ENCODE measurements around the gene SYT14. TPM values are rescaled to one million over a fixed set of nuclear protein-coding genes. Genes with fewer than 3 reads are reported as not detected.
"Not testable (repeated sequence)": the region's sequence is repeated elsewhere in the genome, so short reads cannot be mapped to it uniquely, and the experiment has no call there.

Gene SYT14
- total and polyA plus RNA-seq, 5 donors from 2014 or later = not detected

GRCh38 chr1:209919637-209920036, 18.4 kb upstream of the SYT14 start:
- H3K4me1 Mint-ChIP-seq; ATAC-seq (ENCODE audit: low read depth in 2 of 2); H3K36me3 ChIP-seq (ENCODE audit: control insufficient read depth, insufficient read depth, low read length); H3K4me3 ChIP-seq (ENCODE audit: low read depth, low read length); H3K27me3 ChIP-seq (ENCODE audit: control insufficient read depth, insufficient read depth, low read length); H3K27ac Mint-ChIP-seq; H3K4me3 Mint-ChIP-seq; H3K4me1 ChIP-seq (ENCODE audit: control insufficient read depth, insufficient read depth, low read length, poor library complexity, severe bottlenecking); DNase-seq; H3K27ac ChIP-seq (ENCODE audit: insufficient read depth, low read length, poor library complexity, severe bottlenecking); H3K36me3 Mint-ChIP-seq; H3K27me3 Mint-ChIP-seq; H3K9me3 Mint-ChIP-seq; H3K9me3 ChIP-seq (ENCODE audit: control insufficient read depth in 2 of 2, low read length in 2 of 2): not testable (repeated sequence)

GRCh38 chr1:209920844-209921243, 17.2 kb upstream of the SYT14 start:
- no peaks in the 10 kb centered on the region for H3K36me3 Mint-ChIP-seq
- Histone ChIP-seq H3K4me1 (ENCODE audit: control insufficient read depth, insufficient read depth, low read length, poor library complexity, severe bottlenecking) (no peaks in the 10 kb centered on the region), H3K27me3 (ENCODE audit: control insufficient read depth, insufficient read depth, low read length) (peaks cover 5% of the 10 kb centered on the region), H3K9me3 (ENCODE audit: control insufficient read depth in 2 of 2, low read length in 2 of 2) (no peaks in the 10 kb centered on the region), H3K27ac (ENCODE audit: insufficient read depth, low read length, poor library complexity, severe bottlenecking) (no peak overlapping the region), H3K36me3 (ENCODE audit: control insufficient read depth, insufficient read depth, low read length) (no peaks in the 10 kb centered on the region), H3K4me3 (ENCODE audit: low read depth, low read length) (no peak overlapping the region)
- peaks cover 0 to 8% (median 5%) of the 10 kb centered on the region in 7 donors for H3K9me3 Mint-ChIP-seq
- DNase-seq (no peak), ATAC-seq (ENCODE audit: low read depth in 2 of 2) (no peak)
- no peaks in the 10 kb centered on the region for H3K4me1 Mint-ChIP-seq
- H3K4me3 Mint-ChIP-seq = no peak overlapping the region
- no peak overlapping the region for H3K27ac Mint-ChIP-seq
- no peaks in the 10 kb centered on the region for H3K27me3 Mint-ChIP-seq

GRCh38 chr1:209924390-209924789, 13.6 kb upstream of the SYT14 start:
- Histone ChIP-seq H3K4me1 (ENCODE audit: control insufficient read depth, insufficient read depth, low read length, poor library complexity, severe bottlenecking) (no peaks in the 10 kb centered on the region), H3K27me3 (ENCODE audit: control insufficient read depth, insufficient read depth, low read length) (peaks cover 7% of the 10 kb centered on the region), H3K27ac (ENCODE audit: insufficient read depth, low read length, poor library complexity, severe bottlenecking) (no peak overlapping the region), H3K36me3 (ENCODE audit: control insufficient read depth, insufficient read depth, low read length) (no peaks in the 10 kb centered on the region), H3K9me3 (ENCODE audit: control insufficient read depth in 2 of 2, low read length in 2 of 2) (no peaks in the 10 kb centered on the region), H3K4me3 (ENCODE audit: low read depth, low read length) (no peak overlapping the region)
- ATAC-seq (ENCODE audit: low read depth in 2 of 2) (no peak), DNase-seq (no peak)
- H3K9me3 Mint-ChIP-seq = peaks cover 0 to 8% (median 5%) of the 10 kb centered on the region in 7 donors
- H3K27me3 Mint-ChIP-seq = no peaks in the 10 kb centered on the region
- H3K27ac Mint-ChIP-seq = no peak overlapping the region
- H3K4me1 Mint-ChIP-seq = no peaks in the 10 kb centered on the region
- no peaks in the 10 kb centered on the region for H3K36me3 Mint-ChIP-seq
- no peak overlapping the region for H3K4me3 Mint-ChIP-seq

- Mint-ChIP-seq H3K27me3 (peaks cover 8% of the 10 kb centered on the region), H3K4me3 (no peak overlapping the region), H3K9me3 (peaks cover 0 to 2% (median 0%) of the 10 kb centered on the region in 7 donors), H3K4me1 (no peaks in the 10 kb centered on the region), H3K36me3 (no peaks in the 10 kb centered on the region), H3K27ac (no peak overlapping the region)
- Histone ChIP-seq H3K4me3 (ENCODE audit: low read depth, low read length) (no peak overlapping the region), H3K9me3 (ENCODE audit: control insufficient read depth in 2 of 2, low read length in 2 of 2) (no peaks in the 10 kb centered on the region), H3K4me1 (ENCODE audit: control insufficient read depth, insufficient read depth, low read length, poor library complexity, severe bottlenecking) (no peaks in the 10 kb centered on the region), H3K27me3 (ENCODE audit: control insufficient read depth, insufficient read depth, low read length) (peaks cover 7% of the 10 kb centered on the region), H3K36me3 (ENCODE audit: control insufficient read depth, insufficient read depth, low read length) (no peaks in the 10 kb centered on the region), H3K27ac (ENCODE audit: insufficient read depth, low read length, poor library complexity, severe bottlenecking) (no peak overlapping the region)
- no peak for ATAC-seq (ENCODE audit: low read depth in 2 of 2)
- DNase-seq = no peak
Measured at GRCh38 chr1:209926045-209926444, 12.0 kb upstream of the SYT14 start.

- Mint-ChIP-seq H3K9me3 (peaks cover 0 to 4% (median 0%) of the 10 kb centered on the region in 7 donors), H3K27me3 (peaks cover 15% of the 10 kb centered on the region), H3K4me1 (no peaks in the 10 kb centered on the region), H3K4me3 (no peak overlapping the region), H3K27ac (no peak overlapping the region), H3K36me3 (no peaks in the 10 kb centered on the region)
- ATAC-seq (ENCODE audit: low read depth in 2 of 2) (no peak), DNase-seq (no peak)
- Histone ChIP-seq H3K4me3 (ENCODE audit: low read depth, low read length) (no peak overlapping the region), H3K27ac (ENCODE audit: insufficient read depth, low read length, poor library complexity, severe bottlenecking) (no peak overlapping the region), H3K36me3 (ENCODE audit: control insufficient read depth, insufficient read depth, low read length) (no peaks in the 10 kb centered on the region), H3K9me3 (ENCODE audit: control insufficient read depth in 2 of 2, low read length in 2 of 2) (no peaks in the 10 kb centered on the region), H3K4me1 (ENCODE audit: control insufficient read depth, insufficient read depth, low read length, poor library complexity, severe bottlenecking) (no peaks in the 10 kb centered on the region), H3K27me3 (ENCODE audit: control insufficient read depth, insufficient read depth, low read length) (peaks cover 7% of the 10 kb centered on the region)
Measured at GRCh38 chr1:209927466-209927865, 10.6 kb upstream of the SYT14 start.

GRCh38 chr1:209929751-209930150, 8.3 kb upstream of the SYT14 start:
- no peaks in the 10 kb centered on the region for H3K36me3 Mint-ChIP-seq
- no peak overlapping the region for H3K27ac ChIP-seq (ENCODE audit: insufficient read depth, low read length, poor library complexity, severe bottlenecking)
- no peaks in the 10 kb centered on the region for H3K4me1 ChIP-seq (ENCODE audit: control insufficient read depth, insufficient read depth, low read length, poor library complexity, severe bottlenecking)
- H3K9me3 ChIP-seq (ENCODE audit: control insufficient read depth in 2 of 2, low read length in 2 of 2) = no peaks in the 10 kb centered on the region
- peaks cover 7% of the 10 kb centered on the region for H3K27me3 ChIP-seq (ENCODE audit: control insufficient read depth, insufficient read depth, low read length)
- H3K36me3 ChIP-seq (ENCODE audit: control insufficient read depth, insufficient read depth, low read length) = no peaks in the 10 kb centered on the region
- H3K9me3 Mint-ChIP-seq = peaks cover 0 to 8% (median 2%) of the 10 kb centered on the region in 7 donors
- H3K27me3 Mint-ChIP-seq = peaks cover 30% of the 10 kb centered on the region
- H3K4me3 ChIP-seq (ENCODE audit: low read depth, low read length) = no peak overlapping the region
- no peak overlapping the region for H3K27ac Mint-ChIP-seq
- ATAC-seq (ENCODE audit: low read depth in 2 of 2) (no peak), DNase-seq (no peak)
- H3K4me3 Mint-ChIP-seq = no peak overlapping the region
- no peaks in the 10 kb centered on the region for H3K4me1 Mint-ChIP-seq

GRCh38 chr1:209931141-209931540, 6.9 kb upstream of the SYT14 start:
- Mint-ChIP-seq H3K9me3 (peaks cover 0 to 8% (median 2%) of the 10 kb centered on the region in 7 donors), H3K4me1 (no peaks in the 10 kb centered on the region), H3K36me3 (no peaks in the 10 kb centered on the region), H3K4me3 (no peak overlapping the region), H3K27ac (no peak overlapping the region), H3K27me3 (peaks cover 33% of the 10 kb centered on the region)
- no peaks in the 10 kb centered on the region for H3K36me3 ChIP-seq (ENCODE audit: control insufficient read depth, insufficient read depth, low read length)
- no peak for ATAC-seq (ENCODE audit: low read depth in 2 of 2)
- no peak overlapping the region for H3K27ac ChIP-seq (ENCODE audit: insufficient read depth, low read length, poor library complexity, severe bottlenecking)
- H3K27me3 ChIP-seq (ENCODE audit: control insufficient read depth, insufficient read depth, low read length) = no peaks in the 10 kb centered on the region
- H3K4me1 ChIP-seq (ENCODE audit: control insufficient read depth, insufficient read depth, low read length, poor library complexity, severe bottlenecking) = no peaks in the 10 kb centered on the region
- DNase-seq = no peak
- no peaks in the 10 kb centered on the region for H3K9me3 ChIP-seq (ENCODE audit: control insufficient read depth in 2 of 2, low read length in 2 of 2)
- H3K4me3 ChIP-seq (ENCODE audit: low read depth, low read length) = no peak overlapping the region

- peaks cover 60% of the 10 kb centered on the region for H3K27me3 Mint-ChIP-seq
- H3K36me3 Mint-ChIP-seq = no peaks in the 10 kb centered on the region
- peaks cover 0 to 11% (median 3%) of the 10 kb centered on the region in 7 donors for H3K9me3 Mint-ChIP-seq
- peaks cover 23% of the 10 kb centered on the region for H3K27me3 ChIP-seq (ENCODE audit: control insufficient read depth, insufficient read depth, low read length)
- H3K36me3 ChIP-seq (ENCODE audit: control insufficient read depth, insufficient read depth, low read length) = no peaks in the 10 kb centered on the region
- no peaks in the 10 kb centered on the region for H3K9me3 ChIP-seq (ENCODE audit: control insufficient read depth in 2 of 2, low read length in 2 of 2)
- H3K4me1 ChIP-seq (ENCODE audit: control insufficient read depth, insufficient read depth, low read length, poor library complexity, severe bottlenecking) = peaks cover 4% of the 10 kb centered on the region
- H3K27ac ChIP-seq (ENCODE audit: insufficient read depth, low read length, poor library complexity, severe bottlenecking) = no peak overlapping the region
- DNase-seq (no peak), ATAC-seq (ENCODE audit: low read depth in 2 of 2) (no peak)
- H3K27ac Mint-ChIP-seq = no peak overlapping the region
- peaks cover 3 to 17% (median 11%) of the 10 kb centered on the region in 4 donors for H3K4me1 Mint-ChIP-seq
- no peak overlapping the region for H3K4me3 Mint-ChIP-seq
- H3K4me3 ChIP-seq (ENCODE audit: low read depth, low read length) = no peak overlapping the region
Measured at GRCh38 chr1:209936125-209936524, 1.9 kb upstream of the SYT14 start.
